Muscle of back (tissue), 11 donors: Measurements from ENCODE around the gene CERS4. TPM values are rescaled to one million over a fixed set of nuclear protein-coding genes. Genes with fewer than 3 reads are reported as not detected.
"Not testable (repeated sequence)": the region's sequence is repeated elsewhere in the genome, so short reads cannot be mapped to it uniquely, and the experiment has no call there.

Source experiments
- DNase-seq, 3 donors: peaks; one replicate each; pipeline versions ENCODE4 v3.0.0 to v3.0.0-alpha.2; 2013
- polyA plus RNA-seq, 10 donors: library from polyadenylated mRNA; unstranded; fragments of 120-200 nt; gene quantifications; one replicate each; pipeline ENCODE4 v1.2.1, GENCODE V29; 2013; ENCODE audit not compliant: insufficient read length in 10 of 10

CERS4 gene
- polyA plus RNA-seq, 10 donors: 10.3 to 17.7 (median 14.1) TPM

- no peak for DNase-seq
These were observed 52.7 kb downstream of the CERS4 start for GRCh38 chr19:8261881-8262280.

- DNase-seq: no peak
These were observed 53.3 kb downstream of the CERS4 start for GRCh38 chr19:8262431-8262830.

DNA sequence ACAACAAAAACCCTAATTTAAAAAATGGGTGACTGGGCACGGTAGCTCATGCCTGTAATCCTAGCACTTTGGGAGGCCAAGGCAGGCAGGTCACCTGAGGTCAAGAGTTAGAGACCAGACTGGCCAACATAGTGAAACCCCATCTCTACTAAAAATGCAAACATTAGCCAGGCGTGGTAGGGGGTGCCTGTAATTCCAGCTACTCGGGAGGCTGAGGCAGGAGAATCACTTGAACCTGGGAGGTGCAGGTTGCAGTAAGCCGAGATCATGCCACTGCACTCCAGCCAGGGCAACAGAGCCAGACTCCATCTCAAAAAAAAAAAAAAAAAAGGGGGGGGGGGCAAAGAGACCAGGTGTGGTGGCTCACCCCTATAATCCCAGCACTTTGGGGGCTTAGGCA, 55.1 kb downstream of the CERS4 start:
- not testable (repeated sequence) for DNase-seq

- DNase-seq: no peak
These were observed 56.7 kb downstream of the CERS4 start for GRCh38 chr19:8265872-8266271.

- DNase-seq: no peak
These were observed 60.6 kb downstream of the CERS4 start for GRCh38 chr19:8269724-8270123.

DNA sequence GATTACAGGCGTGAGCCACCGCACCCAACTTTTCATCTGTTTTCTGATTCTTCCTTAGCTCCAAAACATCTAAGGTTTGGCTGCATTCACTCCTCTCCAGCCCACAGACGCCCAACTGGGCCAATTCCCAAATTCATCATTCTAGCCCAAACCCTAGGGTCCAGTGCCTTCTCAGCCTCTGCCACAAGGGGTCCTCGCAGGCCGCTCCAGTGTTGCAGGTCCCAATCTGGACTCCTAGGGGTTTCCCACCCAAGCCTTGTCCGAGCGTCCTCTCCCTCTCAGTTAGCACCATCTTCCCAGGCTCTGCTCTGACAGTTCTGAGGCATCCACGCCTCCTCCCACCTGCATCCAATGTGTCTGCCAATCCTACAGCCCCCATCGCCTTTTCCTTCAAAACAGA, 67.3 kb downstream of the CERS4 start:
- not testable (repeated sequence) for DNase-seq

DNA sequence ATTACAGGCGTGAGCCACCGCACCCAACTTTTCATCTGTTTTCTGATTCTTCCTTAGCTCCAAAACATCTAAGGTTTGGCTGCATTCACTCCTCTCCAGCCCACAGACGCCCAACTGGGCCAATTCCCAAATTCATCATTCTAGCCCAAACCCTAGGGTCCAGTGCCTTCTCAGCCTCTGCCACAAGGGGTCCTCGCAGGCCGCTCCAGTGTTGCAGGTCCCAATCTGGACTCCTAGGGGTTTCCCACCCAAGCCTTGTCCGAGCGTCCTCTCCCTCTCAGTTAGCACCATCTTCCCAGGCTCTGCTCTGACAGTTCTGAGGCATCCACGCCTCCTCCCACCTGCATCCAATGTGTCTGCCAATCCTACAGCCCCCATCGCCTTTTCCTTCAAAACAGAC, 82.2 kb downstream of the CERS4 start:
- not testable (repeated sequence) for DNase-seq

DNA sequence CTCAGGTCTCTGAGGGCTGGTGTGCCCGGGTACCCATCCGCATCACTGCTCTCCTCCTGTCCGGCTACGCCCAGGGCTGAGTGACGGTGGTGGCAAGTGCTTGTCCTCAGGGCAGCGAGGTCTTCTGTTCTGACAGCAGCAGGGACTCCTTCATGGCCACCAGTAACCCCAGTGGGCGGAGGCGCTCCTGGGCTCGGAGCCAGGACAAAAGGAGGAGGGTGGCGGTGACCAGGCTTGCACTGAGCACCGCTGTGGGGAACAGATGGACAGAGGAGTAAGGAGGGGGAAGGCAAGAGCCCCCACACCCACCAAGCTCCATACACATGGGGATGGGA, 93.2 kb downstream of the CERS4 start:
- peak in 1 of 3 donors; percentile 12 for DNase-seq

- DNase-seq: no peak
These were observed 93.6 kb downstream of the CERS4 start for GRCh38 chr19:8302734-8303133.

DNA sequence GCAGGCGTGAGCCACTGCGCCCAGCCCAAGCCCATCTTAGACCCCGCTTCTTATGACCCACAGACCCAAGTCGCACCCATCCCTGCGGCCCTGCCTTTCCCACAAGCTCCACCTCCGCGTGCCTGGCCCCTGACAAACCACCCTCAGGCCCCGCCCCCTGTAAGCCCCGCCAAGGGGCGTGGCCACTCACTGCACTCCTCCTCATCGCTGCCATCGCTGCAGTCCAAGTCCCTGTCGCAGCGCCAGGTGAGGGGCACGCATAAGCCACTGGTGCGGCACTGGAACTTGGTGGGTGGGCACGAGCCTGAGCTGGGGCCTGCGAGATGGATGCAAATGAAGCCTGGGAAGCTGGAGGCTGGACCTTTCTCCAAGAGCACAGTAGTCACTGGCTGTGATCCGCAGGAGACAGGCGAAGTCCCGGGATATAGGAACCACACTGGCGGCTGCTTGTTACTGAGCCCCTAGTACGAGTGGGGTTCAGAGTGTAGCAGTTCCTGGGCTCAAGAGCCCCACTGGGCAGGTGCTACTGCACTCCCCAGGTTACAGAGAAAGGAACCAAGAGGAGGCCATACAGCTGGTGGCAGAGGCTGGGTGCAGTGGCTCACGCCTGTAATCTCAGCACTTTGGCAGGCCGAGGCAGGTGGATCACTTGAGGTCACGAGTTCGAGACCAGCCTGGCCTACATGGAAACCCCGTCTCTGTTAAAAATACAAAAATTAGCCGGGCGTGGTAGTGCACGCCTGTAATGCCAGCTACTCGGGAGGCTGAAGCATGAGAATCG, 95.9 kb downstream of the CERS4 start:
- no peak for DNase-seq

DNA sequence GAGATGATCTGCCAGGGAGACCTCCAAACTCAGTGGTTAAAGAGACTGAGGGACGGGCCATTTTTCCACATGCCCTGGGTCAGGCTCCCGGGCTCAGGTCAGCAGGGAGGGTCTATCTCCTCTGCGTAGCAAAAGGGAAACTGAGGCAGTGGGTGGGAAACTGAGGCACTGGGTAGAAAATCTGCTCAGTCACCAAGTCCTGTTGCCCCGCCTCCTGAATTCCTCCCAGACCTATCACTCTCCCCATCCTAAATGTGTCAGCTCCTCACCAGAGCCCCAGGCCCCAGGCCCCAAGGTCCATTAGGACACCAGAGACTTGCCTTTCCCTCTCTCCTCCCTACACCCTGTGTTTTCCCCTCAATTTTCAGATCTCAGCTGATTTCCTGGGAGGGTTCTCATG, 96.6 kb downstream of the CERS4 start:
- DNase-seq: no peak

- peak in 1 of 3 donors; percentile 1 for DNase-seq
These were observed 97.3 kb downstream of the CERS4 start for GRCh38 chr19:8306235-8307054.

GRCh38 chr19:8307400-8307964, 98.3 kb downstream of the CERS4 start:
- no peak for DNase-seq

DNA sequence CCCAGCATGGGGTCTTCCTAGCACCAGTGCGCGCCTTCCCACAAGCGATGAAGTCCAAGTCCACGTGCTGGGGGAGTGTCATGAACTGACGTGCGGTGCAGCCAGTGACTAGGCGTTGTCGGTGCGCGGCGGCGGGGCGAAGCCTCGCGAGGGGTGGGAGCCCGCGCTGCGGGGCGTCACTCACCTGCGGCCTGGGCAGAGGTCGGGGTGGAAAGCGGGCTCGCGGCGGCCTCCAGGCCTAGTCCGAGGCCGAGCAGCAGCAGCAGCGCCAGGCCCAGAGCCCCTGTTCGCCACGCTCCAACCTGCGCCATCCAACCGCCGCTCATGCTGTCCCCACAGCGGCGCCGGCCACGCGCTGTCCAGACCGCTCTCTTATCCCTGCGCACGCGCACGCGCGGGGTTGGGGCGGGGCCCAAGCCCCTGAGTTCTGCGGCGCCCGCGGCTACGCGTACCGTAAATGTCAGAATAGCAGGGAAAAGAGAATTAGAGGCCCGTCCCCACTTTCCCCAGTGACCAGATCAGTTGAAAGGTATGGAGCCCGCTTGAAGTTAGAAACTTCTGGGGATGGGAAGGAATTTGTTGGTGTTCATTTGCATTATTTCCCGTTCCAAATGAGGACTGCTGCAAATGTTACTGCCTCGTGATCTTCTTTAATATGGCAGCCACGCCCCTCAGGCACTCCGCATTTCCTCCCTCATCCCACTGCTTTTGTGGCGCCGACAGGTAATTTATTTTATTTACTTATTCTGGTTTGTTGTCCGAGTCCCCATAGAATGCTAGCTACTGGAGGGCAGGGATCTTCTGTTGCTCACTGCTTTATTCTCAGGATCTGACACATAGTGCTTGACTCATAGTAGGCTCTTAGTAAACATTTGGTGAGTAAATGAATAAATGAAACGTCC, 99.0 kb downstream of the CERS4 start, which contains the start of gene CD320:
Gene CD320, minus strand, starts transcription at position 394 of the 902 bp plus-strand sequence. Its CDS starts 68 bp downstream, at position 326.
- peak; percentile 90 to 97 (median 94) for DNase-seq

DNA sequence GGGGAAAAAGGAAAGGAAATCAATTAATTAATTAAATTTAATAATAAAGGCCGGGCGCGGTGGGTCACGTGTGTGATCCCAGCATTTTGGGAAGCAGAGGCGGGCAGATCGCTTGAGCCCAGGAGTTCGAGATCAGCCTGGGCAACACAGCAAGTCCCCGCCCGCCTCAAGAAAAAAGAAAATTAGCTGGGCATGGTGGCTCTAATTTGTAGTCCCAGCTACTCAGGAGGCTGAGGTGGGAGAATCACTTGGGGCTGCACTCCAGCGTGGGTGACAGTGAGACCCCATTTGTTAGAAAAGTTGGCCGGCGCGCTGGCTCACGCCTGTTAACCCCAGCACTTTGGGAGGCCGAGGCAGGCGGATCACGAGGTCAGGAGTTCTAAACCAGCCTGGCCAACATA, 99.7 kb downstream of the CERS4 start:
- DNase-seq: no peak

DNA sequence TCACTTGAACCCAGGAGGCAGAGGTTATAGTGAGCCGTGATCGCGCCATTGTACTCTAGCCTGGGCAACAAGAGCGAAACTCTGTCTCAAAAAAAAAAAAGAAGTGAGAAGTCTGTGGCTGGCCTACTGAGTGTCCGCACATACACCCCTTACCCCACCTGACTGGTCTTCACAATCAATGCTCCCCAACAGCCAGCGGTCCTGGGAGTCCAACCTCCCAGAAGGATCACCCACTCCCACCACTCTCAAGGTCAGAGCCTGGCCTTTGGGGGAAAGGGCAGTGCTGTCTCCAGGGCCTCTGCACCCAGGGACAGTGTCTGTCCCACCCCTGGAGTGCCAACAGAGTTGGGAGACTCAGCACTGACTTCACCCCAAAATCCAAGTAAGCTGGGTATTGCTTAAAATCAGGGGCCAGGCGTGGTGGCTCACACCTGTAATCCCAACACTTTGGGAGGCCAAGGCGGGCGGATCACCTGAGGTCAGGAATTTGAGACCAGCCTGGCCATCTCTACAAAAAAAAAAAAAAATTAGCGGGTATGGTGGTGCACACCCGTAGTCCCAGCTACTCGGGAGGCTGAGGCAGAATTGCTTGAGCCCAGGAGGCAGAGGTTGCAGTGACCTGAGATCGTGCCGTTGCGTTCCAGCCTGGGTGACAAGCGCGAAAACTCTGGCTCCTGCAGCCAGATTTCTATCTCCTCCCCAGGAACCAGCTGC, 101.3 kb downstream of the CERS4 start:
- DNase-seq: no peak

GRCh38 chr19:8311461-8312260, 102.5 kb downstream of the CERS4 start:
- no peak for DNase-seq
